H4 (cell line): ENCODE results near the gene TSFM. TPM values are rescaled to one million over a fixed set of nuclear protein-coding genes. Genes with fewer than 3 reads are reported as not detected.

Source experiments
- DNase-seq: peaks from one replicate; pipeline ENCODE4 v3.0.0-alpha.2; 2015; ENCODE audit warnings: low spot score
- total RNA-seq: library from RNA; depleted of rRNA; stranded (reverse); fragments of >200 nt; shearing (Covaris generic); gene quantifications from 2 replicates; pipeline ENCODE4 v1.2.3, GENCODE V29; 2014; rRNA removed

The TSFM gene
- 41.3 and 58.6 TPM in 2 replicates for total RNA-seq

DNA sequence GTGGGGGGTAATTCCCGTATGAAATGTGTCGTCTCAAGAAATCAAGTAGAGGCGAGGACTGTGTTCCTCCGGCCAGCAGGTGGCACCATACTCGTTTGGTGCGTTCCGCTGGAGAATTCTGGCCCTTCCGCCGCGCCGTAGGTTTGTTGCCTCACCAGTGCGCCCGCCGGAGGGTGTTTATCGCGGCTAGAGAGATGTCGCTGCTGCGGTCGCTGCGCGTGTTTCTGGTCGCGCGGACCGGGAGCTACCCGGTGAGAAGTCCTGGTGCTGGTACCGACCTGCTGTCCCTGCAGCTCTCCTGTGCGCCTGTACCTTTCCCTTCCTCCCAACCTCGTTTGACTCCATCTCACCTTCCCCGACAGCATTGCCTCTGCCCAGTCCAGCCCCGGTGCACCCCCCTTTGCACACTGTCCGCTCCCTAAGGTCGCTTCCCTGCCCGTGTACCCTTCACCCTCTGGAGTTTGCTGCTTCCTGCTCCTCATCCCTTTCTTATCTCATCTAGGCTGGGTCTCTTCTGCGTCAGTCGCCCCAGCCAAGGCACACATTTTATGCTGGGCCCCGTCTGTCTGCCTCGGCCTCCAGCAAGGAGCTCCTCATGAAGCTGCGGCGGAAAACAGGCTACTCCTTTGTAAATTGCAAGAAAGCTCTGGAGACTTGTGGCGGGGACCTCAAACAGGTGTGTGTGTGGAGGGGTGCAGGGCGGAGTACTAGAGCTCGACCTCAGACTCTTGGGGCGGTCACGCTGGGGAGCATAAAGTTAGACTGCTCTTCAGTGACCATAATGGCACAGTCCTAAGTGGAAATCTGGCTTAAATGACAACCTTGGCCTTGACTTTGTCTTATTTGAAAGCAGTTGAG is at the start of gene TSFM:
TSFM (plus strand) TSS at position 180 of the 858 bp plus-strand sequence; CDS start at position 195, 15 bp downstream.
- DNase-seq, result peak; percentile 89

DNA sequence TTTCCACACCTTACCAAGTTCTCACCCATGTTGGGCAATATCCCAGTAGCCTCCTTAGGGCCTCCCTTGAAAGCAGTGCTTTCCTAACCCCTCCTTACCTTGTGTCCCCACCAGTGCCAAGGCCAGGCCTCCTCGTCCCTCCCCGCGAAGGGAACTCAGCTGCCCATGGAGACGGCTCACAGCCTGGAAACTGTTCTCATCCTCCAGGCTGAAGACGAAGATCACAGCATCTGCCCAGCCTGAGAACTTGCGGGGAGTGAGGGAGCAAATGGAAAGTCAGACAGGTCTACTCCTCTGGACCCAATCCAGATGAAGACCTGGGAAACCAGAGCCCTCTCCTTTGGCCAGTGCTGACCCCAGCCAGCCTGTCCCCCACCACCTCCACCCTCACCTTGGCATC is 48.7 kb upstream of the TSFM start:
- DNase-seq, result no peak

DNA sequence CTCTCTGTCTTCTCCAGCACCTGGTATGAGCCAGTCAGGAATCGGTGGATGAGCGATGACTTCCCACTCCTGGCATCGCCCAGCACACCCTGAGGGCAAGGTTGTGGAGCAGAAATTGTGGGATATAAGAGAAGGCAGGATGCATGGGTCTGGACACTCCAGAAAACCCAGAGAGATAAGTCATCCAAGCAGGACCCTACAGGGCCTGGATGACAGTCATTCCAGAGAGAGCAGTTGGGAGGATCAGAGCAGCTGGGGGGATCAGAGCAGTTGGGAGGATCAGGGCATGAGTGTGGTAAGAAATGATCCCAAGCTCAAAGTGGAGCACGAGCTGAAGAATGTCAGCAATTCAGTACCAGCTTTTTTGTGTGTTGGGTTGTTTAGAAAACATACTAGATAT is 48.0 kb upstream of the TSFM start:
- DNase-seq, result no peak

DNA sequence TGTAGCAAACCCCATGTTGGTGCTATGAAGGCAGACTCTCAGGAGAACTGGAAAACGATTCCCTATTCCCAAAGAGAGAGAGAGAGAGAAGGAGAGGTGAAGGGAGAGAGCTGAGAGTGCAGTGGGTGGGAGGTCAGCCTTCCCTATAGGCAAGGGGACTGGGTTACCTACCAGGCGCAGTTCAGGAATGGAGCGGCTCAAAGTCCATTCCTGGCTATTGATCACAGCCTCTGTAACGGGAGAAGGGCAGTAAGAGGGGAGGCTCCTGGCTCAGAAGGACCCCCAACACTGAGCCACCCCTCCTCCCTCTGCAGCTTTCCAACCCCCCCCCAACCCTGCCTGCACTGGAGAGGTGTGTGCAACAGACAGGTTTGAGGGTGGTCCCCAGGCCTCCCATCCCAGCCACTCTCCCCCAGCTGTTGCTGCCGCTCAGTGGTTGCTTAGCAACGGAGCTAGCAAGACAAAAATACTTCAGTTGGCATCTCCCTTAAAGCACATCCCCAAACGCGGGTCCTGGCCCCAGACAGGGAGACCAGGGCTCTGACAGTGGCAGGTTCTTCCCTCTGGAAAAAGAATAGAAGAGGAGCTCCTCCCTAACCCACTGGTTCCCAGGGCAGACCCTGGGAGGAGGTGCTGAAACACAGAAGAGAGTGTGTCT is 47.3 kb upstream of the TSFM start:
- DNase-seq, result no peak

DNA sequence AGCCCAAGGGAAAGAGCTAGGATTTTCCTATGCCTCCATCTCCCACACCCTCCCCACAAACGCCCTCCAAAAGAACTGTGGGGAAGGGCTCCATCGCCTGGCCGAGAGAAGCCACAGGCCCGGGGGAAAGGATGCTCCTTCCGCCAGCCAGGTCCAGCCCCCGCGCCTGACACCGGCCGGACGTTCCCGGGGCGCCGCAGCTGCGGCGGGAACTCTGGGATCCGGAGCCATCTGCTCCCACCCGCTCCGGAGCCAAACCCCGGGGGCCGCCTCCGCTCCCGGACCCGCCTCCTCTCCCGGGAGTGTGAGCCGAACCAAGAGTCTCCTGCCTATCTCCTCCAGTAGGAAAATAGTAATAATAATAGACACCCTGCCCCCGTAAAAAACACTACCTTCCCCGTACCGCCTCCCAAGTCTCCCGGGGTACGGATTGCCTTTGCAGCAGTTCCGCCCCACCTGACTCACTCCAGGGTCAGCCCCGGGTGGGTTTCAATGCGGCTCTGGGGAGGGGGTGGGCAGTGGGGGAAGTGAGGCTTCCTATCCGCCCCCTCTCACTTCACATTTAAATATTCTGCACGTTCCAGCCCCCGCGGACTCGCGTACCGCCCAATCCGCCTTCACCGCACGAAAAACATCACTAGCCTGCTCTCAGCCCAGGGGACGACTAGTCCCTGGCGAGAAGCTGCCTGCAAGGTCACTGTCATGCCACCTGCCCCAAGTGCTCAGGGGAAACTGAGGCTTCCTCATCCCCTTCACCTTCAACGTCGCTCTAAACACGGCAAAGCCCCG is 46.4 kb upstream of the TSFM start:
- DNase-seq, result no peak

DNA sequence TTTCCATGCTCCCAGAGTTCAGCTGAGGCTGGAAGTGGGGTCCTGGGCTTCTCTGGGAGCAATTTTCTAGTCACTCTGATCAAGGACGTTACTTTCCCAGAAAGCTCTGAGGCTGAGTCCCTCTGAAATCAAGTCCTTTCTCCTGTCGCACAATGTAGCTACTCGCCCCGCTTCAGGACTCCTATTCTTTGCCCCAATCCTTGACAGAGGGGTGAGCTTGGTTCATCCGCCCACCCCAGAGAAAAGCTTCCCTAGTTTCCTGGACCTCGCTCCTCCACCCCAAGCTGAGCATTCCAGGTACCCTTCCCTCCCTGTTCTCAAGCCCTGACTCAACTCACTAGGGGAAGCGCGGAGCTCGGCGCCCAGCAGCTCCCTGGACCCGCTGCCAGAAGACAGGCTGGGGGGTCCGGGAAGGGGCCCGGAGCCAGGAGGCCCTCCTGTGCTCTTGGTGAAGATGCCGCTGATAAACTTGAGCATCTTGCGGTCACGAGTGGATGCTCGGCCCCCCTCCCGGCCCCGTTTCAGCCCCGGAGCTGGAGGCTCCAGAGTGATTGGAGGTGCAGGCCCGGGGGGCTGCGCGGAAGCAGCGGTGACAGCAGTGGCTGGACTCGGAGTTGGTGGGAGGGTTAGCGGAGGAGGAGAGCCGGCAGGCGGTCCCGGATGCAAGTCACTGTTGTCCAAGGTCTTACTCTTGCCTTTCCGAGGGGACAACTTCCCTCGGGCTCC is 45.7 kb upstream of the TSFM start:
- no peak for DNase-seq

DNA sequence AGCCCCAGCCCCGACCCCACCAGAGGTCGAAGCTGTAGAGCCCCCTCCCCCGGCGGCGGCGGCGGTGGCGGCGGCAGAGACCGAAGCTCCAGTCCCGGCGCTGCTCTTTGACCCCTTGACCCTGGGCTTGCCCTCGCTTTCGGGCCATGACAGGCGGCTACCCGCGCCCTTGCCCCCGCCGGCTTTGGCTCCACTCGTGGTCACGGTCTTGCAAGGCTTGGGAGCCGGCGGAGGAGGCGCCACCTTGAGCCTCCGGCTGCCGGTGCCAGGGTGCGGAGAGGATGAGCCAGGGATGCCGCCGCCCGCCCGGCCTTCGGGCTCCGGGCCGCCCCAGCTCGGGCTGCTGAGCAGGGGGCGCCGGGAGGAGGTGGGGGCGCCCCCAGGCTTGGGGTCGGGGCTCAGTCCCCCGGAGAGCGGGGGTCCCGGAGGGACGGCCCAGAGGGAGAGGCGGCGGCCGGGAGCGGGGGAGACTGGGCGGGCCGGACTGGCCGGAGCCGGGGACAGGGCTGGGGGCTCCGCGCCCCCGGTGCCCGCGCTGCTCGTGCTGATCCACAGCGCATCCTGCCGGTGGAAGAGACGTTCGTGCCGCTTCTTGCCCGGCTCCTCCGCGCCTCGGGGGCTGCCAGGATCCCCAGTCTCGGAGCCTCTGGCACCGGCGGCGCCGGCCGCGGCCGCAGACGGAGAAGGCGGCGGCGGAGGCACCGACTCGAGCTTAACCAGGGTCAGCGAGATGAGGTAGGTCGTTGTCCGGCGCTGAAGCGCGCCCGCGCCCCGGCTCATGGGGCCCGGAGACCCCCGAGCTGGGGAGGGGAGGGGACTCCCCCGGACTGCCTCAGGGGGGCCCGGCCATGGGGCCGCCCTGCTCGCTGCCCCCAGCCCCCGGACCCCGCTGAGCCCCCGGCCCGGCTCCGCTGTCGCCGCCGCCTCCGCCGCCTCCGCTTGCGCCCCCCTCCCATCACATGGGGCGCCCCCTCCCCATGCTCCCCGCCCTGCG is 44.8 kb upstream of the TSFM start:
- no peak for DNase-seq

DNA sequence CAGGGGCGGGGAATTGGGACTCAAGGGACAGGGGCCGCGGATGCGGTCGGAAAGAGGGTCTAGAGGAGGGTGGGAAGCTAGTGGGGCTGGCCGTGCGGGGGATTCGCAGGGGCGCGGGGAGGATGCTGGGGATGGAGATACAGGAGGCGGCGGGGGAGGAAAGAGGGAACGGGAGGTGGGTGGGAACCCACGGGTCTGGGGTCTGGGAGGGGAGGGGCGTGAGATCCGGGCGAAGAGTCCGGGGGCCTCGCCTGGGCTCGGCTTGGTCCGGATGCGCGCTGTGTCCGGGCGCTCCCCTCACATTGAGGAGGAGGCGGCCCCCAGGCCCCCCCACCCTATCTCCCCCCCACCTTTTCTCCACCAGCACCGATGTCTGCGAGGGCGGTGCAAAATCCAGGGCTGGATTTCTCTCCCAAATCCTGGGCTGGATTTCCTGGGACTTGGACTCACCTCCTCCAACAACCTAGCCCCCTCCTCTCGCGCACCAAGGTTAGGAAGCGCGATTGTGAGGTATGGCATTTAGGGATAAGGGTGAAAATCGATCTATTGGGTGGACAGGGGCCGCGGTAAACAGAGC is 43.8 kb upstream of the TSFM start, which contains the start of gene AGAP2:
AGAP2 (minus strand) TSS at position 82 of the 577 bp plus-strand sequence. CDS start 496 bp downstream, outside the sequence.
- no peak for DNase-seq

DNA sequence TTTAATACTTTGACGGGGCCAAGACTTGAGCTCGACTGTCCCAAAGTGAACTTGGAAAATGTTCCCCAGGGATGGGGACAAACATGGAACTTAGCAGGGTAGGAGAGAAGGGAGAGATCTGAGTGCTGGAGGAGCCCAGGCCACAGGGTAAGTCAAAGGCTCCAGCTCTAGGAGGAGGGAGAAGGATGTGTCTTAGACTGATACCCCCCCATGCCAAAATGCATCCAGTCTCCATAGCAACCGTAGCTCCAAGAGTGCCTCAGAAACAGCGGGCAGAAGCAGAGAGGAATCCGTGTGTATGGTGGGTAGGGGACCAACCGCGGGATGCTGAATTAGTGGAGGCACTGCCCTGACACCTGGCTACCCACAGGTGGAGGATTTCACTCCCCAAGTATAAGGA is 43.2 kb upstream of the TSFM start:
- DNase-seq, result no peak

DNA sequence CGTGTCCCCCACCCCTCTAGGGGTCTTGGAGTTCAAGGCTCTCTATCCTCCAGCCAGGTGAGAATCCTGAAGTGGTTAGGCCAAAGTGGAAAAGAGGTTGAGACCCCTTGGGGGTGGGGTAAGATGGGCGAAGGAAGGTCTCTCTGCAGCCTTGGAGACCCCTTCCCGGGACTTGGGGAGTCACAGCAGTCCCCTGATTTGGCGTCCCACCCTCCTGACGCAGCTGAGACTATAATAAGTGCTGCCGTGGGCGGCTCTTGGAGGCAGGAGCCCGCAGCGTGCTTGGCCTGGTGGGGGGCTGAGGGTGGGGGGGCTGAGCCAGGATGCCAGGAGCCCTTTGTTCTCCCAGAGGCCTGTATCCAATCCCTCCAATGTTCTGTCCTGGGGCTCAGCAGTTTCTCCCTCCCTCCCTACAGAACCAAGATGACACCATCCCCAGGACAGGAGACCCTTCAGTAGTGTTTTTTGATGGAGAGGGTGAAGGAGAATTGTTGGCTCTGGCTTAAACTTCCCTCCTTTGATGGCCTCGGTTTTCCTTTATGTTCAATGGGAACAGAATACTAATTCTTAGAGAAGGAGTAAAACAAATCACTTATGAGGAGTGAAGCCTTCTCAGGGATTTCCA is 42.6 kb upstream of the TSFM start:
- no peak for DNase-seq

DNA sequence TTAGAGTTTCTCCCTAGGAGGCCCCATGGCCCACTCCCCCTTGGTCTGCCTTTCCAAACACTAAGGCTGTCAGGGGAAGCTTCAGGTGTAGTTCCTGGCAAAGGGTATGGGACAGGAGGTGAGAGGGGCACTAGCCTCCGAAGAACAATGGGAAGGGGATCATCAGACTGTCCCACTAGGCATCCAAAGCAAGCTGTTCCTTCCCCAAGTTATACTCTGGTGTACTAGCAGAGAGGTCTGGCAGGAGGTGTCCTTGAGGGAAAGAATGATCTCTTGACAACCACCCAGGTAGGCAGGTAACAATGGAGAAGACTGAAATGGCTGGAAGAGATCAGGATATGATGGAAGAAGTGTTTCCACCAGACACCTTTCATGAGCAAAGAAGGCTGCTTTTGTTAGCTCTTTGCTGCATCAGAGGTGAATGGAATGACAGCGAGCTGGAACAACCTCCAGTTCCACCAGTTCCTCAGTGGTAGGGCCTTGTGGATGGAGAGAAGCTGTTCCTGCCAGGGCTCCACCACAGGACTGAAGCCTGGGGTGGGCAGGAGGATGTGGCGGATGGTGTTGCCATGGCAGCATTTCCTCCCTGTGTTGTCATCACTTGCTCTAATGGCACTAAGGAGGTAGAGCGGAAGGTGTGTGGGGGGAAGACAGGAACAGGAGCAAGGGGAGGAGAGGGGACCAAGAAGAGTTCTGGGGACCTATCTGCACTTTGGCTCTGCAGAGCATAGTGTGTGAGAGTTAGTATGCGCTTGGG is 41.8 kb upstream of the TSFM start:
- no peak for DNase-seq

DNA sequence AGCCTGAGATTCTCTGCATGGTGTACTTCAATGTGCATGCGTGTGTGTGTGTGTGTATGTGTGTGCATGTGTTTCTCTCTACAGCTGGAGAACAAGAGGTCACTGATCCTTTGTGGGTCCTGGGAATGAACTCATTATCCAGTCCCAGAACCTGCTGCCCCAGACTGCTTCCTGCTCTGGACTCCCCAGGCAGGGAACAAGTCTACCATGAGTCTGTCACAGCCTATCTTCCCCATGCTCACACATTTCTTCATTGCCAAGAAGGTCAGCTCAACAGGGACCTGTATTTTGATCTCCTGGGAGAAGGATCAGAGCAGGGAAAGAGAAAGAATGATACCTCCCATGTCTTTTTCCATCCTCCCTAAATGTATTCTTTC is 41.2 kb upstream of the TSFM start:
- DNase-seq, result no peak

DNA sequence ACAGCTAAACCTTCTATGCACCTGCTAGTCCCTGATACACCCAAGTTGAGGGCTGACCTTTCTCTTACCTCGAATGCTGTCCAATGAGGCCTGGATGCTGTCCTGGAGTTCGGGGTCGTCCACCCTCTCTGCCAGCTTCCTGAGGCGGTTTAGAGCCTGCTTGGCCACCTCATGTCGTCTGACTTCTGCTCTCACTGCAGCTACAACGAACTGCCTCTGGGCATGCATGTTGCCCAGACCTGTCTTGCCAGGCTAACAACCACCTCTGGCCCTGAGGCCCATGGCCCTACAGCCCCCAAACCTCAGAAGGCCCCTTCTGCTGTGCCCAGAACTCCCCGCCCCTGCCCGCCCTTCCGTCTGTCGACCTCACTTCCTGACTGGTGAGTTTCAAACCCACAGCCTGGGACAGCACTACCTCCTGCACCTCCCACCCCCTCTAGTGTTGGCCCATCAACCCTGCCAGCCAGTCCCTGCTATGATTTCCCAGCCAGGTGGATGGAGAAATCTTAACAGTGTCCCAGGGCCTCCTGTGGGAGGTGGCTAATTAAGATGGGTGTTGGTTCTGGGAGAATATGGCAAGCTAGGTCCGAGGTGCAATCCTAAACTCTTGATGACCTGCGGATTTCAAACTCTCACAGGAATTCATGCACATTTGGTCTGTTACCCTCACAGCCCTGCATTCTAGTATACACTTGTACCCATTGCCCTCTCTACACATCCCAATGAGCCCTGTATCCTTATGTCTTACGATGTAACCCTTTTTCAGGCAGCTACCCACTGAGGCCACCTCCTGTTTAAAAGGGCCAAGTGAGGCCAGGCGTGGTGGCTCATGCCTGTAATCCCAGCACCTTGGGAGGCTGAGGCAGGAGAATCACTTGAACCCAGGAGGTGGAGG is 40.5 kb upstream of the TSFM start:
- no peak for DNase-seq

DNA sequence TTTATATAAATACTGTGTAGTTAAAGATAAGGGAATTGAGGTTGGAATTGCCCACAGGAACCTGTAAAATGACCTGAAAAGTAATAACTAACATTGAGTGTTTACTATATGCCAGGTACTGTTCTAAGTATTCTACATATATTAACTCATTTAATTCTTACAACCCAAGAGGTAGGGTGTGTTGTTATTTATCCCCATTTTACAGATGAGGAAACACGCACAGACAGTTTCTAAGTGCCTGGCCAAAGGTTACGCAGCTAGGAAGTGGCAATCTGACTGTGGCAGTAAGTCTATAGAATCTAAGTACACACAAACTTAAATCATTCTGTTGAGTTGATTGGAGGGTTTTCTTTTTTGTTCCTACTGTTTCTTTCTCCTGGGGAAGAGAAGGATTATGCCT is 38.8 kb upstream of the TSFM start:
- no peak for DNase-seq

DNA sequence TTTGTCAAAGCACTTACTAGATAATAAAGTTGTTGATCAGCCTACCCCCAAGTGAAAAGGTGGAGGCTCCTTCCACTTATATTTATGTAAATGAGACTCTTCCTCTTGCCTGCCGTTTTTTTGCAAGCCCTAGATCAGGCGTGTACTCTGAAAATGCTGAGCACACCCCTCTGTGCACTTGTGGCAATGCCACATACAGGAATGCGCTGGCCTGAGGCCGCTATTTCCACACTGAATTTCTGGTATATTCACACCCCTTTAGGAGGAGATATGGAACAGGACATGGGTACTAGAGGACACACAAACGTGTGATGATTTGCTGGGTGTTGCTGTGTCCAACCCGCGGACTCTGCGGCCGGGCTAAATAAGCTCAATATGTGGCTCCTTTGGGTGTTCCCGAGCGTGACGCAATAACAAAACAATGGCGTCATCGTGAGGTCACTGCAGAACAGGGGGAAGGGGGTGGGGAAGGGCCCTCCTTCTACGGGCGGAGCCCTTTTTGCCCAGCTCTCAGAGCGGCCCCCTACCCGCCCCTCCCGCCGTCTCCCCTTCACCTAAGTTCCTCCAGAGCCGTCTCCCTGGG is 38.3 kb upstream of the TSFM start:
- peak; percentile 67 for DNase-seq

DNA sequence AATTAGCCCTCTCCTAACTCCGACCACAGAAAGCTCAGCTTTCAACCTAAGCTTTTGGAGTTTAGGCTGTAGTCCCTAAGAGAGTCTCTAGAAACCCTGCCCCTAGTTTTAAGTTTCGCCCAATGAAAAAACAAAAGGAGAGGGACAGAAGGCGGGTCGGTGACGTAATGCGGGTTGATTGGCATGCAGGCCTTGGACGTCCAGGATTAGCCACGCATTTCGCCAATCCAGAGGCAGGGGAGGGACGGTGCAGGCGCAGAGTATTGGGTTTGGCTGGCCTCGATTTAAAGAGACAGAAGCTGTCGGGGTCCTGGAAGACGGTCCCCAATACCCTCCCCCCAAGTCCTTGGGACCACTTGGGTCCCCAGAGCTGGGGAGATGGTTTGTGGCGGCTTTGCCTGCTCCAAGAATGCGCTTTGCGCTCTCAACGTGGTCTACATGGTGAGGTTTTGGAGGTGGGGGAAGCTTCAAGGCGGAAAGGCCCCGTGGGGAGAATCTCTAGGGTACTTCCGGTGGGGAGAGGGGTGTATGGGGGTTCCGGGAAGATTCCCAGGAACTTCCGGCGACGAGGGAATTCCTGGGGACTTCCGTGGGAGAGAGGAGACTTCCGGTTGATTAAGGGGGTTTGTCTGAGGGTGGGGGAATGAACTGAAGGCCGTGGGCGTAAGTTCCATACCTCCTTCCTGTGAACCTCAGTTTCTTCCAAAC is 37.7 kb upstream of the TSFM start, which contains the start of gene TSPAN31:
TSPAN31 (plus strand) TSS at position 263 of the 708 bp plus-strand sequence; CDS start at position 379, 116 bp downstream.
- DNase-seq, result peak; percentile 96

DNA sequence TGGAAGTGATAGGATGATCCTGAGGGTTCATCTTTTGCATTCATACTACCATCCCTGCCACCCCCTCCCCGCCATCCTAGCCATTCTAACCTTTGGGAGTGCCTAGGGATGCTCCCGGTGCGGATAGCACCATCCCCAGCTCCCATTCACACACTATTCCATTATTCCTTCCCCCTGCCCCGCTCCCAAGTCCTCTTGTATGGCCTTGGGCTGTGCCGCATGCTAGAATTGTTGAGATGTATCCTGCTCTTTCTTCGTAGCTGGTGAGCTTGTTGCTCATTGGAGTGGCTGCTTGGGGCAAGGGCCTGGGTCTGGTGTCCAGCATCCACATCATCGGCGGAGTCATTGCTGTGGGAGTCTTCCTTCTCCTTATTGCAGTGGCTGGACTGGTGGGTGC is 37.1 kb upstream of the TSFM start:
- DNase-seq, result no peak
